HG03460 (cell line): Measurements from ENCODE around the gene PARD3.
"Not testable (repeated sequence)": the region's sequence is repeated elsewhere in the genome, so short reads cannot be mapped to it uniquely, and the experiment has no call there.

ENCODE experiments used
- ATAC-seq: cut with Tn5 transposase; IDR thresholded peaks from one replicate; pipeline ENCODE4 v1.9.1; 2021; ENCODE audit not compliant: unreplicated experiment

Gene PARD3

DNA sequence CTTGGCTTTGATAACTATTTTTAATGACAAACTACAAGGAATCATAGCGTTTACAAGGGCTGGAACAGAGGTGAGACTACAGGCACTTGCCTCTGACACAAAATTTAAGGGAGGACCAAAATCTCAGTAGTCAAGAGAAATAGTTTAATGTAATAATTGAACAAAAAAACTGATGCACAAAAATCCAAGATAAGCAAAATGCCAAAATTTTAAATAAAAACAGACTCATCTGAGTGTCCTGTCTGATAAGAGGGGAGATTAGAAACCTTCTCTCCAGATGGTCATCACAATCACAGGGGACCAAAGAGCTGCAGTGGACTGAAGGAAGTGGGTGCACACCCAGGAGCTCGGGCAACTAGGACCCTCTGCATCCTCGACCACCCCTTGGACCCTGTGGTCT is 70.5 kb downstream of the PARD3 start:
- ATAC-seq, result no peak

DNA sequence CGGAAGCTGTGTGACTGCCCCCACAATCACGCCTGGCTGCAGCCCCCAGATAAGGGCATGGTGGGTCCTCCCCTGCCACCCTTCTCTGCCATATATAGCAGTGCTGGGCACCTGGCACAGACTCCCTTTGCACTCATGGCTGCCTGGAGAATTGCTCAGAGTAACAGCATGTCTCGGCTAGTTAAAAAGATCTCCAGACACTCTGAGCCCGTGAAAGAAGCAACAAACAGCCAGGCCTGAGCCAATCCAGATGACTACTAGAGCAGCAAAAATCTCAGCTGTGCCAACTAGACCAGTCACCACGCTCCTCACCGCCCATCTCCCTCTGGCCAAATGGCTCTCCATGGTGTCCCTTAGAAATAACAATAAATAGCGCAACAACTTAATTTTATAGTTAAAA is 71.3 kb downstream of the PARD3 start:
- no peak for ATAC-seq

DNA sequence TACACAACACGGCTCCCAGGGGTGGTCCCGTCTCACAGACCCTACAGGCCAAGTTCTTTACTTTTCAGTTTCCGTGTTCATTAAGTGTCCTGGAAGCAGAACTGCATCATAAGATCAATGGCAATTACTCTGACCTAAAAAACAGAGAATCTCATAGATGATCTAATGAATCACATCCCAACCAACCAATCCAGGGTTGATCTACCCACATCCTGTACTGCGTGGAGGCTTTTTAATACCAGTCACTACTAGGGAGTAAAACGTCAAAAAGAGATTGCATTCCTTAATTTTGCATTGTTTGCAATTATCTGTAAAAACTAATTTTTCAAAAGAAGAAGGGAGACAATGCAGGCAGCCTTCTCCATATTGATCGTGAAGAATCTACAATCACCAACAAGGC is 72.6 kb downstream of the PARD3 start:
- no peak for ATAC-seq

DNA sequence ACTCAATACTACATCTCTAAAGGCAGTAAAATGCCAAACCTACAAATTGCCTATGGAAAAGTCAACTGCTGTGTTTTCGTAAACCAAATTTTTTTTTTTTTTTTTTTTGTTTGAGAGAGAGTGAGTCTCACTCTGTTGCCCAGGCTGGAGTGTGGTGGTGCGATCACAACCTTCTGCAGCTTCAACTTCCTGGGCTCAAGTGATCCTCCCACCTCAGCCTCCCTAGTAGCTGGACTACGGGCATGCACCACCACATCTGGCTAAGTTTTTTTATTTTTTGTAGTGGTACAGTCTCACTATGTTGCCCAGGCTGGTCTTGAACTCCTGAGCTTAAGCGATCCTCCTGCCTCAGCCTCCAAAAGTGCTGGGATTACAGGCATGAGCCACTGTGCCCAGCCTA is 74.0 kb downstream of the PARD3 start:
- not testable (repeated sequence) for ATAC-seq

GRCh38 chr10:34740321-34740720 is 74.8 kb downstream of the PARD3 start:
- ATAC-seq, result no peak

GRCh38 chr10:34739915-34740314 is 75.2 kb downstream of the PARD3 start:
- ATAC-seq, result no peak

GRCh38 chr10:34737772-34738169 is 77.3 kb downstream of the PARD3 start:
- ATAC-seq, result no peak

- ATAC-seq, result no peak
Observed at GRCh38 chr10:34736976-34737771, 77.9 kb downstream of the PARD3 start.

DNA sequence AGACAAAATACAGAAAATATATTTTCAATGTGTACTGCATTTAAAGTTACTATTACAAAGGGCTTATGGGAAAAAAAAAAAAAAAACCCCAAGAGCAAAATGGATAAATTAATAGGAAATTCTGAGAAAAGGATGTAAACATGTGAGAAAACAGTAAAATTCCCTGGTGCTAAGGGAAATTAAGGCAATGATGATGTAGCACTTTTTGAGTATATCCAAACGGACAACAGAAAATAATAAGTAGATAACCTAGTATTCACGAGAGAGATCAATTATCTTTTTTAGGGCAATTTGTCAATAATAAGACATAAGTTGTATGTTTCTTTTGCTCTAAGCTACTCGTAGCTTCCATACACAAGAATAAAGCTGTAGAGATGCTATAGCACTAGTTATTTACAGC is 80.2 kb downstream of the PARD3 start:
- no peak for ATAC-seq

DNA sequence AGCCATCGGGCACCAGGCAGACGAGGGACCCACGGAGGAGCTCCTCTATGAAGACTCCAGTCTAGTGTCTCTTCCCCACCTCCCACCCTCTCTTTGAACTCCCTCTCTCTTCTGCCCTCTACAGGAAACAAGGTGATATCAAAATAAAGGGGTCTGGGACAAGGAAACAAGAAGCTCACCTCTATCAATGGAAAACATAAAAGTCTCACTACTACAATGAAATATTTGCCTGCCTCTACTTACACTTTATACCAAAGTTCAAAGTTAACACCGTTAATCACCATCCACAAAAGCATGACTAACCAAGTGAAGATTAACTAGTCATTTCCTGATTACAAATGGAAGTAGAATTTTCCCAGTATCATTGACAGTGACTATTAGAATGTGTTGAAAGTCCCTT is 82.2 kb downstream of the PARD3 start:
- no peak for ATAC-seq

- no peak for ATAC-seq
Observed at GRCh38 chr10:34731885-34732701, 83.0 kb downstream of the PARD3 start.

GRCh38 chr10:34731213-34731612 is 83.9 kb downstream of the PARD3 start:
- ATAC-seq, result no peak

DNA sequence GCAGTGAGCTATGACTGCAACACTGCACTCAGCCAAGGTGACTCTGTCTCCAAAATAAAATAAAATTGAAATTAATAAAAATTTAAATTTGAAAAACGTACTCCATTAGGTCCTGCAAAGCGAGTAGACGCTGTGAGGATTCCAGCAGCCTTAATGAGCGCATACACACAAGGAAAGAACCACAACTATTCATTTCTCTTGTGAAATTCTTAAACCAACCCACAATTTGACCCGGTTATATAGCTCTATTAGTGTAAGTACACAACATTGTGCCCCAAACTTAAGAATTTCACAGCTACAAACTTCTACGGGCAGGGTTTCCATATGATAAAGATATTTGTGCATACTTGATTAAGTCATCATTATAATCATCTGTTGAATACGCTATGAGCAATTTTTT is 84.4 kb downstream of the PARD3 start:
- no peak for ATAC-seq

DNA sequence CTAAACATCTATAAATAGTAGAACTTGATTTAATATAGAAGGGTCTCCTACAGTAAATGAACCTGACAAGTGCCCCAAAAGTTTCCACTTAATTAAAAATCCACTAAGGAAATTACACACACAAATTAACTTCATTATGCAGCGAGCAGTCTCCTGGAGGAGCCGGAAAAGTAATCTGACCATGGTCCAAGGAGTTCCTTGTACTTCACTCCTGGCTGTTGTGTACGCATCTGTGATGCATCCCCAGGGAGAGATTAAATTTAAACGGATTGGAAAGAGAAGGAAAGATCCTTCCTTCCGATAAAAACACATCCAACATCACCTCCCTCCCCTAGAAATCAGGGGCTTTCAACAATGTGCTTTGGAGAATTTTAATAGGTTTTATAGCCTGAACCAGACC is 85.5 kb downstream of the PARD3 start:
- no peak for ATAC-seq

DNA sequence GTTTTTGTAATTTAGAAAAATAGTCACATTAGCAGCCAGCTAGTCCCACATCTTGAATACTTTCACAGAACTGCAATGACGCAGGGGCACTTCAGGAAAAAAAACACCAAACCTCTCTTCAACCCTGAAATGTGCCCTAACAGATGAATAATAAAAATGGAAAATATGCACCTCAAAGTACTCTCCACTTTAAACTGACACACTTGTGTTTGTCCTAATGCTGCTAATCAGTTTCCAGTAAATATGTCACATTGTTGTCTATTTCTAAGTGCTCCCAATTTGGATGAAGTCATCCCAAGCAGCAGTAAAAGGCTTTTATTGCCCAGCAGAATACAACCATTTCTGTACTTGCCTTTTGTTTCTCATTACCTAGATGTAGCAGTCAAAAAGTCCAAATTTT is 86.7 kb downstream of the PARD3 start:
- no peak for ATAC-seq

DNA sequence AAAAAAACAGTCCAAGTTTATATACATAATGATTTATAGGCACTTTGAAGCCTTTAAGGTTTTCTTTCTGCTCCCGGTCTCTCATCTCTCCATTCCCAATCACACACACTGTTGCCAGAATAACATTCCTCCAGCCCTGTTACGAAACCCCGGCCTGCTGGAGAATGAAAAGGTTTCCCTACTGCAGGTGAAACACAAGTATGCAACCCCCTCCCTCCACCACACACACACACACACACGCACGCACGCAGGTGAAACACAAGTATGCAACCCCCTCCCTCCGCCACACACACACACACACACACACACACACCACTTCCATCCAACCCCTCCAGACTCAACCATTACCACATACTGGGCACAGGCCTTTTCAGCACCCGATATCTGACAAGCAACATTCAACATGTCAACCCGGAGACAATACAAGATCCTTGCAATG is 87.5 kb downstream of the PARD3 start:
- no peak for ATAC-seq

DNA sequence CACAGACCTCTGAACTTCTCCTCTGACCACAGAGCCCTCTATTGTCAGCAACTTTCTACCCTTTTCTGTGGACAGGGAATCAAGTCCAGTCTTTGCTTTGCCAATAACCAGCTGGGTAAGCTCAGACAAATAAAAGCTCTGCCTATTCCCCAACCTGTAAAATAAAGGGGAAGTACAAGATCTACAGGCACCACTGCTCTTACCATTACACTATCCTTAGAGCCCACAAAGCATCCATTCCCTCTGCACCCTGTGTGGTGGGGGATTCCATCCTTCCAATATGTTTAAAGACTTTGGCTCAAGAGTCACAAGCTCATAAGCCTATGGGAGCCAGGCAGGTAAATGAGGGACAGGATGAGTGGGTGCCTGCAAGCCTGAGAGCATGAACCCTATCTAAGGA is 88.2 kb downstream of the PARD3 start:
- no peak for ATAC-seq

GRCh38 chr10:34723750-34724149 is 91.3 kb downstream of the PARD3 start:
- no peak for ATAC-seq

GRCh38 chr10:34722404-34722803 is 92.7 kb downstream of the PARD3 start:
- no peak for ATAC-seq

DNA sequence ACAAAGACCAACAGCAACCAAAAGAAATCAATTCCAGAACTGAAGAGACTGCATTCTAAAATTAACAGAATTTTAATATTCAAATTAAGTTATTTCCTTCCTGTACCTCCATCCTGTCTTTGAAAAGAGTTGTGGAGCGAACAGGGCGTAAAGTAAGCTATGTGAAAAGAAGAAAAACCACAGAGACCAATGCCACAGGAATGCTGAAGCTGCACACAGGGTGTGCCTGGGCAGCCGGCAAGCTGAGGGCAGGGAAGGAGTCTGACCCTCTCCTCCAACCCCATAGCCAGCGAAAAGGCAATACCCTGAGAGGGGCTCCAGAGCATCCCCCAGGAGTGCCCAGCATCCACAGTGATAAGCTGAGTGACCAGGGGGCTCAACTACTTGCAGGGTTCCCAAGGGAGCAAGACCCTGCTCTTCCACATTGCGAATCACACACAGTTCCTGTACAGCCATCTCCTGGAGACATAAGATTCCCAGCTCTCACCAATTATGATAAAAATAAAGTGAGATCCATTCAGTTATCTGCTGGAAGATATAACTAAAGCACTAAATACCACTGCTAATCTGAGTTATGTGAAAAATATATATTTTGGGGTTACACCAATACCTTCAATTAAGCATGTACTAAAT is 93.8 kb downstream of the PARD3 start:
- no peak for ATAC-seq

DNA sequence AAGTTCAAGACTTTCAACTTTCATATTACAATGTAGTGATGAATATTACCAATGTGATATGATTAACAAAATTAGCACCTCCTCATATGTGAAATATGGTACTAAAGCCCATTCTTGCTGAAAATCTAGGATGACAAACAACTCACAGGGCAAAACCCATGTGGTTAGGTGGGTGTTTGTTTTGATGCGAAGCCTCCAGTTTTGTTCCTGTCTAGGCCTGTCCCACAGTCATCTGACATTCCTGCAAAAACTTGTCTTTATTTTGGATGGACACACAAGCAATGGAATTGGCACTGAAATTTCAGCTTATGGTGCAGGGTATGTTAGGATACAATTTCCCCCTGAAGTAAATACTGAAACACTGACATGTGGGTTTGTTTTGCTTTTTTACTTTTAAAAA is 95.3 kb downstream of the PARD3 start:
- ATAC-seq, result no peak

- ATAC-seq, result no peak
Observed at GRCh38 chr10:34719328-34719727, 95.8 kb downstream of the PARD3 start.
